HL-60/S4 treated with phorbol 12-myristate 13-acetate at 8.2 ng/mL for 4 days and 3 days (cell line): Measurements from ENCODE around the gene OOEP.
"Not testable (repeated sequence)": the region's sequence is repeated elsewhere in the genome, so short reads cannot be mapped to it uniquely, and the experiment has no call there.

Source experiments
- in situ Hi-C: fragments of 300-500 bp; cut with MboI; formaldehyde crosslinking; loops from 2 replicates; pipeline ENCODE4 v1.15.0; 2022; ENCODE audit warnings: low sequenced_read_pairs

The OOEP gene

DNA sequence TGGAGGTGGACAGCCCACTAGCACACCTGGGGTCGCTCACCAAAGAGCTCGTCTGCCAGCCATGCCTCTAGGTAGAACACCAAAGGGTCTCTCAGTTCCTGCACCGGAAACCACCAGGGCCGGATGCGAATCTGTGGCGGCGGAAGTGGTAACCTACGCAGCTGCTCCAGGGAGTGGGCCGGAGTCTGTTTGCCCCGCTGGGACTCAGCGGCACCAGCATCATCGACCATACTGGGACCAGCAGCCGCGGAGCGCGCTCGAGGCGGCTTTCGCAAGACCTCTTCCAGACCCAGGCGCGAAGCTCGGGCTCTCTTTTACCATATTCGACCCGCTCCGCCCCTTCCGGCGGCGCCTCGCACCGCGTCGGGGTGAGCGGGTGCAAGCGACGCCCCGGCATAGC lies at the start of gene OOEP:
OOEP (minus strand) TSS at position 335 of the 400 bp plus-strand sequence; CDS start at position 230, 105 bp downstream.
- in situ Hi-C loops, result no loop called here

DNA sequence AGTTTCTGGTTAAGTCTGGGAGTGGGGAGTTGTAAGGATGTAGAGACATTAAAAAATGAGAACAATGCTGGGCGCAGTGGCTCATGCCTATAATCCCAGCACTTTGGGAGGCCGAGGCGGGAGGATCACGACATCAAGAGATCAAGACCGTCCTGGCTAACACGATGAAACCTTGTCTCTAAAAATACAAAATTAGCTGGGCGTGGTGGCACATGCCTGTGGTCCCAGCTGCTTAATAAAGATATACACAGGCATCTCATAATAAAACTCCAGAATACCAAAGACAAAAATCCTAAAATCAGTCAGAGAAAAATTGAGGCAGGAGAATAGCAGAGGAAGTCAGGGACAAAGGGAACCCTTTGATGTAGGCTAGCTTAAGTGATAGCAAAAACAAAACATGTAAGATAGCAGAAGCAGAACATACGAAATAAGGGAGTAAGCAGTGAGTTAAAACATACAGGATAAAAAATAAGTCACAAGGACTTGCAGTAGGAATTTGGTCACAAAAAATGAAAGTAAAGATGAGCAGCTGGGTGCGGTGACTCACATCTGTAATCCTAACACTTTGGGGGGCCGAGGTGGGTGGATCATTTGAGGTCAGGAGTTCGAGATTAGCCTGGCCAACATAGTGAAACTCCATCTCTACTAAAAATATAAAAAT lies 48.5 kb upstream of the OOEP start:
- in situ Hi-C loops, result no loop called here

DNA sequence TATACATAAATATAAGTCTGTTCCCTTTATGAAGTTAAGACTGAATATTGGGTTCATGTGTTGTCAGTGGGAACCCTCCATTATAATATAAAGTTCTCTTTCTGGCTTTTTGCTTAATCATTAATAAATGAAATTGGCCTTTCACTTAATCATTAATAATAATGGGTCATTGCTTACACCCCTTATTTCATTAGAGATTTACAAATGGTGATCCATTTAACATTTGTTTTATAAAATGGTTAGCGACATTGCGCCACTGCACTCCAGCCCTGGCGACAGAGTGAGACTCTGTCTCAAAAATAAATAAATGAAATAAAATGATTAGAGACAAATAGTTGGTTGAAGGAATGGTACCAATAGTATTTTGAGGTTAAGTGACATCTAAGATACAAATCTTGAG lies 43.4 kb upstream of the OOEP start:
- in situ Hi-C loops, result no loop called here

DNA sequence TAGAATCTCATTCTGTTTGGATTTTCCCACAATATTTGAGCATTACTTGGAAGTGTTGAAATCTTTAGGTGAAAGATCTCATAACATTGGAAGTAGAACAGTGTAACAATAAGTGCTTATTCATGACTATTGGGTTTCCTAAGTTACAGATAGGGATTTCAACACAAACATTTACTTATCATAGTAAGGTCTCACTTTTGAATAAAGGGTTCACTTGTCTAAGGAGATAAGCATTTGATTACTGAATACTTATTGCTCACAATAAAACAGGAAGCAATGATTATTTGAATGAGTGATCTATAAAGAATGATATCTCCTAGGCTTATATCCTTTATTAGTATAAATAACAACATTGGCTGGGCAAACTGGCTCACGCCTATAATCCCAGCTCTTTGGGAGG lies 39.7 kb upstream of the OOEP start:
- in situ Hi-C loops, result no loop called here

DNA sequence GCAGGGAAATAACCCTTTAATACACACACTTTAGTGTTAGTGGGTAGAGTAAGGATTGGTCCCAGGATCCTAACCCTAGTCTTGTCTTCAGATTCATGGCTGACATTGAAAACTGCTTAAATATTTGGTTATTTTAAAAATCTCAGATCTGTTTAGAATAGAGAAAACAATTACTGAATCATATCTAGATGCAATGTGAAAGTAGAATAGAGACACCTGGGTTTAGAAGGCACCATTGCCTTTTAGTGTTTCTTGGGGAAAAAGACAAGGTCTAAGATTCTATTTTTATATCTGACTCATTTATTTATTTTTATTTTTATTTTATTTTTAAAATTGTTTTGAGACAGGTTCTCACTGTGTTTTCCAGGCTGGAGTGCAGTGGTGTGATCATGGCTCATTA lies 31.0 kb upstream of the OOEP start:
- in situ Hi-C loops, result no loop called here

DNA sequence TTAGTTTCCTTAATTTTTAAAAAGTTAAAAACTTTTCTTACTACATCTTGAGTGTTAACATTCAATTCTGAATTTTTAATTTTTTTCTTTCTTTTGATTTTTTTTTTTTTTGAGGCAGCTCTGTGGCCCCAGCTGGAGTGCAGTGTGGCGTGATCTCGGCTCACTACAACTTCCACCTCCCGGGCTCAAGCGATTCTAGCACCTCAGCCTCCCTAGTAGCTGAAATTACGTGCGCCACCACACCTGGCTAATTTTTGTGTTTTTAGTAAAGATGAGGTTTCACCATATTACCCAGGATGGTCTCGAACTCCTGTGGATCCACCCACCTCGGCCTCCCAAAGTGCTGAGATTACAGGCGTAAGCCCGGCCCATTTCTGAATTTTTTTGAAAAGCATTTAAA lies 26.2 kb upstream of the OOEP start:
- in situ Hi-C loops, result no loop called here

DNA sequence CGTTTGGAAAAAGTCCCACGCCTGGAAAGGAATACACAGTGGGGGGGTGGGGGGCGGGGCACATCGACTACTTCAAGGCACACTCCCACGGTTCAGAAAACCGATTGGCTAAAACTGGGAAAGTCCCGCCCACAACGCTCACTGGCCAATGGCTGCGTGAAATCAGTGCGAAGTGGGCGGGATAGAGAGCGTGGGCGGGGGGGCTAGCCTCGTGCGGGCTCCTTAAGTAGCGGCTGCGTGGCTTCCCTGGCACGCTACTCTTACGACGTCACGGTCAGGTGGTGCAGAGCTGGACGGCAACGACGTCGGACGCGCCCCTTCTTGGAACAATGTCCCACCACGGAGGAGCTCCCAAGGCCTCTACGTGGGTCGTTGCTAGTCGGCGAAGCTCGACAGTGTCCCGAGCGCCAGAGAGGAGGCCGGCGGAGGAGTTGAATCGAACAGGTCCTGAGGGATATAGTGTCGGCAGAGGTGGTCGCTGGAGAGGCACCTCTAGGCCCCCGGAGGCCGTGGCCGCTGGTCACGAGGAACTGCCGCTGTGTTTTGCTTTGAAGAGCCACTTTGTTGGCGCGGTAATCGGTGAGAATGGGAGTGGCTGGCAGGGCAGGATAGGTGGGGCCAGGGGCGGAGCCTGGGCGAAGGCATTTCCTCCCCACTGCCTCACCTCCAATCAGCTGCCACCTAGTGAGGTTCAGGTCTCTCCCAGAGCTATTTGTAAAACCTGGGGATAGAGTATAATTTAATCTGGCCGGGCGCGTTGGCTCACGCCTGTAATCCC lies 25.1 kb upstream of the OOEP start, which contains the start of gene DDX43:
DDX43 (plus strand) TSS at position 252 of the 778 bp plus-strand sequence; CDS start at position 330, 78 bp downstream.
- in situ Hi-C loops, result no loop called here

- in situ Hi-C loops, result no loop called here
Observed at GRCh38 chr6:73393278-73393677, 23.6 kb upstream of the OOEP start.

DNA sequence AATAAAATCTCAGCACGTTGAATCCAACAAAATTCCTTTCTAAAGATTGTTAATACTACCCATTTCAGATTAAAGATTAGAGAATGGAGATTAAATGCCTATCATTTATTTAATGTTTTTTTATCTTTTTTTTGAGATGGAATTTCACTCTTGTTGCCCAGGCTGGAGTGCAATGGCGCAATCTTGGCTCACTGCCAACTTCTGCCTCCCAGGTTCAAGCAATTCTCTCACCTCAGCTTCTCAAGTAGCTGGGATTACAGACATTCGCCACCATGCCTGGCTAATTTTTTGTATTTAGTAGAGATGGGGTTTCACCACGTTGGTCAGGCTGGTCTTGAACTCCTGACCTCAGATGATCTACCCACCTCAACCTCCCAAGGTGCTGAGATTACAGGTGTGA lies 22.5 kb upstream of the OOEP start:
- in situ Hi-C loops, result not testable (repeated sequence)

DNA sequence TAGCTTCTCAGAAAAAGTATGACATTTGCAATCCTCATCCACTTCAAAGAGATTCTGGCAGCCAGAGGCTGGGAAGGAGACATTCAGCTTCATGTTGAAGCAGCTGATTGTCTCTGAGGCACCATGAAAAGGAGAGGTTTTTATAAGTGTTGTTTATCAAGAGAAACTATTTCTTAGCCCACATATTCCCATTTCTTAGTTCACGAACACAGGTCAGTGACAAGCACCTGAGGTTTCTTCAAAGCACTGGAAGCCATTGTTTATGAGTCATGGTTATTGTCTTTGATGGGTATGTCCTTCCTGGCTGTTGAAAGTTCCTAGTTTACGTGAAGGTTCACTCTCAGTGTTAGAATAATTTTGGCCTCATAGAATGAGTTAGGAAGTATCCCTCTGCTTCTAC lies 22.0 kb upstream of the OOEP start:
- in situ Hi-C loops, result no loop called here

DNA sequence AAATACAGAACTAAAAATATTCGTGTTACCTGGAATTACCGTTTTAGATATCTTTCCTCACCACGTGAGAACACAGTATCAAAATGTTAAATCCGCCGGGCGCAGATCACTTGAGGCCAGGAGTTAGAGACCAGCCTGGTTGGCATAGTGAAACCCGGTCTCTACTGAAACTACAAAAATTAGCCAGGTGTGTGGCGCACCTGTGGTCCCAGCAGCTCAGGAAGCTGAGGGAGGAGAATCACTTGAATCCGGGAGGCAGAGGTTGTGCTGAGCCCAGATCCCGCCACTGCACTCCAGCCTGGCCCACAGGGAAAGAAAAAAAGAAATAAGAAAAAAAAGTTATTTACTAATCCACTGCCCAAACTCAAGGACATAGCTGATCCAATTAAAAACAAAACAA lies 20.2 kb upstream of the OOEP start:
- in situ Hi-C loops, result no loop called here

- in situ Hi-C loops, result no loop called here
Observed at GRCh38 chr6:73388800-73389512, 19.3 kb upstream of the OOEP start.

DNA sequence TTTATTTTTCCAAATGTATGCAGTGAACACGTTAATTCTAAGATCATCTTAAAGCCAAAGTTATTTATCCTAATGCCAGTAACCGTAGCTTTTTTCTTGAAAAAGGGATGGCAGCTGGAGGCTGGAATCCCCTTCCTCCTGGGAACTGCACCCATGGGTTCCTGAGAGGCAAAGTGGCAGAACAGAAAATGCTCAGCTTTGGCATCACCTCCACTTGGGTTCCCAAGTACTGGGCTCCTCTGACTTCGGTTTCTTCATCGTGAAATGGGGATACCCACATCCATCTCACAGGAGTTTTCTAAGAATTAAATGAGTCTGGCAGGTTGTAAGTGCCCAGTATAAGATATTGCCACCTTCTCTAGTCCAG lies 18.7 kb upstream of the OOEP start:
- in situ Hi-C loops, result no loop called here

GRCh38 chr6:73382462-73383113 lies 12.9 kb upstream of the OOEP start:
- in situ Hi-C loops, result no loop called here

DNA sequence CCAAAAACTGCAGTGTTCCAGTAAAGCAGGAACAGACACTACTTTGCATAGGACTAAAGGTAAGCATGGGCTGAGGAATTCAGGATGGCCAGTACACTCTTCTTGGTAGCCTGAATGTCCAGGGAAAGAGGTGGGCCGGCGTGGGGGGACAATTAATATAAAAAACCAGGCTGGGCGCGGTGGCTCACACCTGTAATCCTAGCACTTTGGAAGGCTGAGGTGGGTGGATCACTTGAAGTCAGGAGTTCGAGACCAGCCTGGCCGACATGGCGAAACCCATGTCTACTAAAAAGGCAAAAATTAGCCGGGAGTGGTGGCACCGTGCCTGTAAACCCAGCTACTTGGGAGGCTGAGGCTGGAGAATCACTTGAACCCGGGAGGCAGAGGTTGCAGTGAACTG lies 11.8 kb upstream of the OOEP start:
- in situ Hi-C loops, result not testable (repeated sequence)

DNA sequence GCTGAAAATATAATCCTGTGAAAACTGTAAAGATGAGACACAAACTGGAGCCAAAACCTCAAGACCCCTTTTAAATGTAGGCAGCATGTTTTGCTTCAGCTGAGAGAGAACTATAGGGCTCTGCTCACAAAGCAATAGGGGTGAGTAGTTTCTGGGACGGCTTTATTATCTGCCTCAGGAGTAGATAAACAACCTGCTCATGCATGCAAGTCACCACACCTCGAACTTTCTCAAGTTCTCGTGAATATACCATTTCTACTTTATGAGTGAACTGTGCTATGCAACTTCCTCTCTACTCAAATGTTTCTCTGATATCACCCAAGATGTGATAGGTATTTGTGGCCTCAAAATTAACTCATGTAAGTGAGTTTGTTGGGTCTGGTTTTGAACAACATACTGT lies 7.5 kb upstream of the OOEP start:
- in situ Hi-C loops, result no loop called here

DNA sequence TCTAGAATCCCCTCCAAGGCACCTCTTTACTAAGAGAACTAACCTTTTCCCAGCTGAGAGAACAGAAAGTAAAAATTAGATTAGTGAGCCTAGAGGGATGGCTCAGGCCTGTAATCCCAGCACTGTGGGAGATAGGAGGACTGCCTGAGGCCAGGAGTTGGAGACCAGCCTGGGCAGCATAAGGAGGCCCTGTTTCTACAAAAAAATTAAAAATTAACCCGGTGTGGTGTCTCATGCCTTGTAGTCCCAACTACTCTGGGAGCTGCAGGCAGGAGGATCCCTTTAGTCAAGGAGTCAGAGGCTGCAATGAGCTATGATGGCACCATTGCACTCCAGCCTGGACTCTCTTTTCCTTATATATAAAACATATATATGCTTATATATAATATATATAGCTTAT lies 5.5 kb upstream of the OOEP start:
- in situ Hi-C loops, result no loop called here

DNA sequence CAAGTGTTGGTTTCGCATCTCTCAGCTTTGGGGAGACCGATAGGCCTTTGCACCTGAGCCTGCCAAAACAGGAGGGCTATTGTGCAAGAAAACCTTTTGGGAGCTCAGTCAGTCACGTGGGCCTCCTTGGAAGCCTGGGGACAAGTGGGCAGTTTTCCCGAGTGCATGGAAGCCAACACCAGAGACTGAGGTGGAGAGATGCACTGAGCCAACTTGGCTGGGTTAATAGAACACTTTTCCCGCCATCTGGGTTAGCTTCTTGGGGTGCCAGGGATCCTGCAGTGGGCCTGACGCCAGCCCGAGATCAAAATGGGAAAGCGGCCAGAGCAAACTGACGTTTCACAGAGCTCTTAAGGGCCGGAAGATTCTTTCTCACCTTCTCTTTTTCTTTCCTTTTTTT lies 2.8 kb upstream of the OOEP start:
- in situ Hi-C loops, result no loop called here

GRCh38 chr6:73371984-73372383 lies 2.3 kb upstream of the OOEP start:
- in situ Hi-C loops, result no loop called here

DNA sequence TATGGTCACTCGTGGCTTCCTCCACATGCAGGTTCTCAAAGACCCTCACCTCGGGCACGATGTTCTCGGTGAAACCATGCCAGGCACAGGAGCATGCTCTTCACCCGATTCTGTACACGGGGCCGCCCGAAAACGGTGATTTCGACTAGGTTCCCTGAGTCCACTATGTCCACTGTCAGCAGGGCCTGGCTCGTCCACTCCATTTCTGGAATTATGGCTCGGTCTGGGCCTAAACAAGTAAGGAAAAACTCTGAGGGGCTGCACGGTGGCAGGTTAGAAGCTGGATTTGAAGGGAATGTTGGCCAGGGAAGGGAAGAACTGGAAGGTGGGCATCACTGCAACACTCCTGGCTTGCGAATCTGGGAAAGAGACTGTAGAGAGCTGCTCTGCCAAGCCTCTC lies 540 bp downstream of the OOEP start:
- in situ Hi-C loops, result no loop called here

GRCh38 chr6:73368675-73369074 lies 1.0 kb downstream of the OOEP start:
- in situ Hi-C loops, result no loop called here
